Thoracic aorta (tissue), 2 donors: ENCODE measurements around the gene LRRC46. TPM values are rescaled to one million over a fixed set of nuclear protein-coding genes. Genes with fewer than 3 reads are reported as not detected.

Source experiments
- ATAC-seq: fragments of 150-250 bp; one replicate; pipeline ENCODE4 v1.8.0; 2017; ENCODE audit warnings: low read depth; ENCODE audit not compliant: insufficient number of reproducible peaks, low FRiP score
- DNase-seq: peaks from one replicate; pipeline ENCODE4 v3.0.0-alpha.2; 2020; ENCODE audit warnings: low spot score
- H3K27ac ChIP-seq, 2 donors: fragments of 200-600 bp; sonication (generic); 1 replicate in 1 of 2; 2 replicates in 1 of 2; pipeline ENCODE4 v1.5.1; 2016; ENCODE audit warnings: mild to moderate bottlenecking in 2 of 2, moderate library complexity in 2 of 2
- H3K27me3 ChIP-seq: fragments of 200-600 bp; sonication (generic); replicated peaks from 2 replicates; pipeline ENCODE4 v1.6.0; 2016; ENCODE audit warnings: mild to moderate bottlenecking; ENCODE audit not compliant: insufficient read depth
- H3K36me3 ChIP-seq: fragments of 200-600 bp; sonication (generic); one replicate; pipeline ENCODE4 v1.5.1; 2016
- H3K4me1 ChIP-seq, 2 donors: fragments of 200-600 bp; sonication (generic); 1 replicate in 1 of 2; 2 replicates in 1 of 2; pipeline versions ENCODE4 v1.5.1 to v1.6.0; 2016; ENCODE audit warnings: low read depth in 2 of 2, mild to moderate bottlenecking in 1 of 2; ENCODE audit not compliant: control insufficient read depth in 1 of 2
- H3K4me3 ChIP-seq: fragments of 200-600 bp; sonication (generic); 2 replicates; pipeline ENCODE4 v1.5.1; 2016; ENCODE audit warnings: mild to moderate bottlenecking
- H3K9me3 ChIP-seq: fragments of 200-600 bp; sonication (generic); 2 replicates; pipeline ENCODE4 v1.5.1; 2016
- total RNA-seq, 2 donors: library from RNA; depleted of rRNA; stranded (reverse); fragments of >200 nt; gene quantifications; one replicate each; pipeline versions ENCODE4 v1.1.0 to v1.2.3, GENCODE V29; 2016
- TF ChIP-seq, protein P1 (sequence below): fragments of 200-600 bp; sonication (generic); IDR thresholded peaks from one replicate; pipeline ENCODE4 v1.5.1; 2019; ENCODE audit warnings: antibody characterized with exemption

Gene LRRC46
- total RNA-seq, 2 donors from 2014 or later = 0.42 TPM; not detected in 1

DNA sequence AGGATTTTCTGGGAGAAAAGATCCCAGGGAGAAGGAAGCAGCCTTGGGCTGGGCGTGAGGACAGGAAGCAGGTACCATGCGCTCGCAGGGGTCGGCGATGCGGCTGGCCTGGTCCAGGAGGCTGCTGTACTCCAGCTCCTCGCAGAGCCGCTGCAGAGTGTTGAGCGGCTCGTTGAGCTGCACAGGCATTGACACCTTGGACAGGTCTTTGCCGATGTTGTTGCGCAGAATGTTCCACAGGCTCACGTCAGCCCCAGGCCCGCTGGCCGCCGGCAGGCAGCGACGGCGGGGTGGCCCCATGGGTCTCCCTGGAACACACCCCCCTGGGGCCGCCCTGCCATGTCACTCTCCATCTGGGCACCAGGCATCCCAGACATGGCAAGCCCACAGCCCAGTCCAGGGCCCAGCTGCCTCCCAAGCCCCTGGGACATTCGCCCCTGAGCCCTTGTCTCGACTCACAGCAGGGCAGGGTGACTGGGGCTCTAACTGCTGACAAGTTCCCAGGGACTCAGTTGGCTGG is 17.9 kb upstream of the LRRC46 start:
- Histone ChIP-seq H3K4me1 (peaks cover 0 to 16% of the 10 kb centered on the region in 2 donors), H3K36me3 (peaks cover 41% of the 10 kb centered on the region), H3K27ac (no peak overlapping the region), H3K9me3 (no peaks in the 10 kb centered on the region), H3K4me3 (no peak overlapping the region), H3K27me3 (no peaks in the 10 kb centered on the region)
- TF ChIP-seq, protein P1, sequence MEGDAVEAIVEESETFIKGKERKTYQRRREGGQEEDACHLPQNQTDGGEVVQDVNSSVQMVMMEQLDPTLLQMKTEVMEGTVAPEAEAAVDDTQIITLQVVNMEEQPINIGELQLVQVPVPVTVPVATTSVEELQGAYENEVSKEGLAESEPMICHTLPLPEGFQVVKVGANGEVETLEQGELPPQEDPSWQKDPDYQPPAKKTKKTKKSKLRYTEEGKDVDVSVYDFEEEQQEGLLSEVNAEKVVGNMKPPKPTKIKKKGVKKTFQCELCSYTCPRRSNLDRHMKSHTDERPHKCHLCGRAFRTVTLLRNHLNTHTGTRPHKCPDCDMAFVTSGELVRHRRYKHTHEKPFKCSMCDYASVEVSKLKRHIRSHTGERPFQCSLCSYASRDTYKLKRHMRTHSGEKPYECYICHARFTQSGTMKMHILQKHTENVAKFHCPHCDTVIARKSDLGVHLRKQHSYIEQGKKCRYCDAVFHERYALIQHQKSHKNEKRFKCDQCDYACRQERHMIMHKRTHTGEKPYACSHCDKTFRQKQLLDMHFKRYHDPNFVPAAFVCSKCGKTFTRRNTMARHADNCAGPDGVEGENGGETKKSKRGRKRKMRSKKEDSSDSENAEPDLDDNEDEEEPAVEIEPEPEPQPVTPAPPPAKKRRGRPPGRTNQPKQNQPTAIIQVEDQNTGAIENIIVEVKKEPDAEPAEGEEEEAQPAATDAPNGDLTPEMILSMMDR = no peak
- ATAC-seq = no peak
- no peak for DNase-seq

DNA sequence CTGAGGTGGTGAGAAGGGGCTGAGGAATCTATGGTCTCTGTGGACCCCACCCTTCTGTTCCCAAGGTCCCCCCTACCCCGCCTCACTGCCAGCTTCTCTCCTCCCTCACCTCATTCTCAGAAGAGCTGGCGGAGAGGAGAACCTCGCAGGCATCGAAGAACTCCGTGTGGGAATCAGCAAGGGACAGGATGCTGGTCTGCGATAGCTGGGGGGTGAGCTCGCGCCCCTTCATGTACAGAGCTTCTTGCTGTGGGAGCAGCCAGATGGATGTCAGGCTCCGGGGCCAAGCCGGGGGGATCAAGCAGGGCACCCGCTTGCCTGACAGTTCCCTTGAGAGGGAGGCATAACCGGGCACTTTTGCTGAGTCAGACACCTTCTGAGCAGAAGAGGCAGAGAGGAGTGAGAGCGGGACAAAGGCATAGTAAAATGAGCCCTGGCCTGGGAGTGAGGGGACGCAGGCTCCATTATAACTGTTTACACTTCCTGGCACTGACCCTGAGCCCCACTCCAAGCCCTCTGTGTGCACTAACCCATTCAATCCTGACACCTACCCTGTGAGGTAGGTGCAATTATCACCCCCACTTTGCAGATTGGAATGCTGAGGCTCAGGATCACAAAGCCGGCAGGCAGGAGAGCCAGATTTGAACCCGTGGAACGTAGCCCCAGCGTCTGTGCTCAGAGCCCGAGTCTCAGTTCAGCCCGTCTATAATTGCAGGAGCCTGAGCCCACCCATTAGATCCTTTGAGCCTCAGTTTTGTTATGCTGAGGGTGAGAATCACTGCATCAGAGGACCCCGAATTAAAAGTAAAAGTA is 16.2 kb upstream of the LRRC46 start:
- Histone ChIP-seq H3K4me1 (peaks cover 0 to 6% of the 10 kb centered on the region in 2 donors), H3K36me3 (peaks cover 42% of the 10 kb centered on the region), H3K27ac (no peak overlapping the region), H3K4me3 (no peak overlapping the region), H3K27me3 (no peaks in the 10 kb centered on the region), H3K9me3 (no peaks in the 10 kb centered on the region)
- no peak for ATAC-seq
- TF ChIP-seq, protein P1 = no peak
- DNase-seq = no peak

DNA sequence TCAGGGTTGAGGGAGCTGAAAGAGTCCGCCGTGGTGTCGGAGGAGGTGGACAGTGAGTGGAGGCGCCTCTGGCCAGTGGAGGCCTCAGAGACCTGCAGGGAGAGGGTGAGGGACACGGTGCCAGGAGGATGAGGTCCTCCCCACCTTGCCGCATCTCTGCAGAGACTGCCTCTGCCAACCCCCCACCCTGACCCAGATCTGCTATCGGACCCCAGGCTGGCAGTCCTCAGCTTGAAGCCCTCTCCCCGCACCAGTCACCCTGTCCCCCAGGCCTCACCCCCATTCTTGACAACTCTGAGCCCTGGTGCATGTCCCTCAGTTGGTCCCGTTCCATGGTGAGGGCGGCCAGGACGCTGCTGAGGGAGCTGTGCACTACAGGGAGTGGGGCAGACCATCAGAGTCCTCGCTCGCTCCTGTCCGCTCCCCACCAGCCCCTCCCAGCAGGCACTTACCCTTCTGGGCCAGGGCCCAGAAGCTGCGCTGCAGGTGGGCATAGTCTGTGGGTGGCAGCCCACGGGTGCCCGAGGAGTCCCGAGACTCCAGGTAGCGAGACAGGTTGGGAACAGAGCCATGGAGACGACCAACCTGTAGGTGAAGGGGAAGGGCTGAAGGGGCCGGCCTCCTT is 15.2 kb upstream of the LRRC46 start:
- peaks cover 6 to 9% of the 10 kb centered on the region in 2 donors for H3K4me1 ChIP-seq
- peaks cover 42% of the 10 kb centered on the region for H3K36me3 ChIP-seq
- no peak for ATAC-seq
- TF ChIP-seq, protein P1 = no peak
- no peaks in the 10 kb centered on the region for H3K27me3 ChIP-seq
- DNase-seq = no peak
- no peak overlapping the region for H3K4me3 ChIP-seq
- H3K9me3 ChIP-seq = no peaks in the 10 kb centered on the region
- H3K27ac ChIP-seq = no peak overlapping the region

DNA sequence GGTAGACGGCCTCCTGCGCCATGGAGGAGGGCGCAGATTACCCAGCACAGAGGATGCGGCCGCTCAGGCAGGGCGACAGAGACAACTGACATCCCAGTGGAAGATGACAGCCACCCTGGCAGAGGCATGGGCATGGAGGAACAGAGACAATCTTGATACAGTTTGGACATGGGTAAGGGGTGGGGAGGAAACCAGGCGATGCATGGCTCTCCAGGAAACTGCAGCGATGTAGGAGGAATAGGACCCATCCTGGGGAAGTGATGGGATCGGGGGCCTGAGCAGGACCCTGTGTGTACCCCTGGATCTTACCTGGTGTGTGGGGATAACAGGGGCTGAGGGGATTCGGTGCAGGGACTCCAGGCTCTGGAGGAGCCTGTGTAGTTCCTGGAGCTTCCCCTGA is 14.5 kb upstream of the LRRC46 start:
- DNase-seq = no peak
- peaks cover 8 to 13% of the 10 kb centered on the region in 2 donors for H3K4me1 ChIP-seq
- no peaks in the 10 kb centered on the region for H3K9me3 ChIP-seq
- H3K4me3 ChIP-seq = no peak overlapping the region
- no peak overlapping the region for H3K27ac ChIP-seq
- H3K36me3 ChIP-seq = peaks cover 42% of the 10 kb centered on the region
- TF ChIP-seq, protein P1 = no peak
- no peaks in the 10 kb centered on the region for H3K27me3 ChIP-seq
- no peak for ATAC-seq

DNA sequence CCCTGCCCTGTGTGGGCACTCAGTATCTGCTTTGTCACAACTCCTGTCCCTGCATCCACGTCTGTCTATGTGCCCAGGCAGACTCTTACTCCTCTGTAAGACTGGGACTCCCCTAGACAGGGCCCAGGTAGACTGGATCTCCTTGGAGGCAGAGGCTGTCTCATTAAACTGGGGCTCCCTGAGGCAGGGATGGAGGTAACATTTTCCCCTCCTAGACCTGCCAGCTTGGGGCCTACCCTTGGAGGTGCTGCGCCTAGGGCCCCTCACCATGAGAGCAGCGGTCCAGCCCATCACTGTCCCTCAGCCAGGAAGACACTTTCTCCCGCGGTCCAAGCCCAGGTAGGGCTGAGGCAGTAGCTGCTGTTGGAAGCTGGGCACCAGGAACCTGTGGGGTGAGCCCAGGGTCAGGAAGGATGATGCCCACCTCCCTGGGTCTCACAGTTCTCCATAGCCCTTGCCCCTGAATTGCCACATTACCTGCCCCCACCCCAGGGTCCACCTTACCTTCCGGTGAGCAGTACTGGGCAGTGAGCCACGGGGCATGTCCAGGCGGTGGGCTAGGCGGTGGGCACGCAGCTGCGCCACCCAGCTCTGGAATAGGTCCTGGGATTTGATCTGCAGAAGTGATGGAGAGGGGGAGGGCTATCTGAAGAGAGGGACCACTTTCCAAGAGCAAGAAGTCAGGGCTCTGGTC is 13.3 kb upstream of the LRRC46 start:
- H3K4me1 ChIP-seq = peaks cover 11 to 20% of the 10 kb centered on the region in 2 donors
- H3K9me3 ChIP-seq = no peaks in the 10 kb centered on the region
- H3K4me3 ChIP-seq = no peak overlapping the region
- TF ChIP-seq, protein P1 = no peak
- ATAC-seq (no peak), DNase-seq (no peak)
- no peak overlapping the region for H3K27ac ChIP-seq
- H3K36me3 ChIP-seq = peaks cover 42% of the 10 kb centered on the region
- no peaks in the 10 kb centered on the region for H3K27me3 ChIP-seq
